ACC112 (cell line): ENCODE data around the gene TP53RK.
A peak's percentile ranks its signal among the peaks of the same experiment; 100 is the strongest.

ENCODE experiments used
- H2AFZ ChIP-seq: fragments of 200-600 bp; sonication (generic); one replicate; pipeline ENCODE4 v1.6.0; 2017; ENCODE audit warnings: antibody characterized with exemption, low read length; ENCODE audit not compliant: unreplicated experiment
- H3K27ac ChIP-seq: fragments of 200-600 bp; sonication (generic); 2 replicates; pipeline ENCODE4 v1.5.1; 2014; ENCODE audit warnings: low read depth, mild to moderate bottlenecking, antibody characterized with exemption, low read length, moderate library complexity
- H3K27me3 ChIP-seq: fragments of 200-600 bp; sonication (generic); 2 replicates; pipeline ENCODE4 v1.6.1; 2014; ENCODE audit warnings: mild to moderate bottlenecking, antibody characterized with exemption, low read length, moderate library complexity, mixed read lengths; ENCODE audit not compliant: insufficient read depth
- H3K36me3 ChIP-seq: fragments of 200-600 bp; sonication (generic); 2 replicates; pipeline ENCODE4 v1.6.1; 2016; ENCODE audit warnings: mild to moderate bottlenecking, antibody characterized with exemption, low read length, moderate library complexity, mixed read lengths; ENCODE audit not compliant: insufficient read depth
- H3K4me1 ChIP-seq: fragments of 200-600 bp; sonication (generic); one replicate; pipeline ENCODE4 v1.6.1; 2016; ENCODE audit warnings: low read length, mixed read lengths; ENCODE audit not compliant: insufficient read depth, unreplicated experiment, control insufficient read depth
- H3K4me3 ChIP-seq: fragments of 200-600 bp; sonication (generic); 2 replicates; pipeline ENCODE4 v1.5.1; 2014; ENCODE audit warnings: mild to moderate bottlenecking, low read depth, low read length
- H3K79me2 ChIP-seq: fragments of 200-600 bp; sonication (generic); one replicate; pipeline ENCODE4 v1.6.0; 2016; ENCODE audit warnings: low read length; ENCODE audit not compliant: control insufficient read depth, unreplicated experiment, insufficient read depth

The TP53RK gene

DNA sequence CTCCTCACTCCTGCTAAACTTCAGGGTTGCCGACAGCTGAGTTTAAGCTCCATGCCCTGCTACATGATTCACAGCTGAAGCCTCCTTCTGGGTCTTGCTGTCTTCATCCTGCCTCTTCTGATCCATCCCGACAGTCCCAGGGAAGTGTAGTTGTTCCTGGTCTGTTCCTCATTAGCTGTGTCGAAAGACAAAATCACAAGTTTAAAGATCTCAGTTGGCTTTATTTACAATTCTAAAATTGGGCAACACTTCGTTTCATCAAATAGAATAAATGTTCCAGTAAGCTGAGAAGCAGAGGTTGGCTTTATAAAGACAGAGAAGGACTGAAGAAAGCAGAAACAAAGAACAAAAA lies 16.1 kb upstream of the TP53RK start:
- Histone ChIP-seq H2AFZ (peak overlapping the region; percentile 13), H3K27ac (no peak overlapping the region), H3K27me3 (no peaks in the 10 kb centered on the region)

DNA sequence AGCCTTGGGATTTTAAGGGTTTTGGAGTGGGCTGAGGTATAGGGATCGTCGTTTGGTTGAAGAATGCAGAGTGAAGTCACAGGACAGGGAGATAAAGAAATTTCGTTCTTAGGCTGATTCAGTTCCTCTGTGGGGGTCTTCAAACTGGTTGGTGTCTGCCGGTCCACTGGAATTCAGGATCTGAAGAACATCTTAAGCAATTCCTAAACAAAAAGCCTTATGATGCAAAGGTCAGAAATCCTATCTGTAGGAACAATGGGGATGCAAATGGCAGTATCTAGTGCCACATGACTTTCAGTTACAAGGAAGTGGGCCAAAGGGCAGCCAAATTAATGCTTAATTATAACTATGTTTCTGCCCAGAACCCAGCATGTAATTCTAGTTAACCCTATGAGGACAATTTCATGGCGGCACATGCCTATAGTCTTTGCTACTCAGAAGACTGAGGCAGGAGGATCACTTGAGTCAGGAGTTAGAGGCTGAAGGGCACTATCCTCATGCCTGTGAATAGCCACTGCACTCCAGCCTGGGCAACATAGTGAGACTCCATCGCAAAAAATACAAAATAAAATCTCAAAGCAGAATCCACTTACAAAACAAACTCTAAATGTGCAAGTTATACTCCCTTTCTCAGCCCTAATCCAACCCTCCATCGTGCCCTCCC lies 15.6 kb upstream of the TP53RK start:
- Histone ChIP-seq H3K79me2 (peaks cover 2% of the 10 kb centered on the region), H3K36me3 (no peaks in the 10 kb centered on the region), H3K27me3 (no peaks in the 10 kb centered on the region), H3K4me3 (no peak overlapping the region), H3K4me1 (peaks cover 4% of the 10 kb centered on the region), H2AFZ (peak overlapping the region; percentile 13), H3K27ac (no peak overlapping the region)

More for the DNA sequence above, 16.1 kb upstream of the TP53RK start:
- H3K79me2 ChIP-seq: peaks cover 7% of the 10 kb centered on the region
- H3K36me3 ChIP-seq: no peaks in the 10 kb centered on the region
- H3K4me1 ChIP-seq: peaks cover 5% of the 10 kb centered on the region
- H3K4me3 ChIP-seq: no peak overlapping the region

DNA sequence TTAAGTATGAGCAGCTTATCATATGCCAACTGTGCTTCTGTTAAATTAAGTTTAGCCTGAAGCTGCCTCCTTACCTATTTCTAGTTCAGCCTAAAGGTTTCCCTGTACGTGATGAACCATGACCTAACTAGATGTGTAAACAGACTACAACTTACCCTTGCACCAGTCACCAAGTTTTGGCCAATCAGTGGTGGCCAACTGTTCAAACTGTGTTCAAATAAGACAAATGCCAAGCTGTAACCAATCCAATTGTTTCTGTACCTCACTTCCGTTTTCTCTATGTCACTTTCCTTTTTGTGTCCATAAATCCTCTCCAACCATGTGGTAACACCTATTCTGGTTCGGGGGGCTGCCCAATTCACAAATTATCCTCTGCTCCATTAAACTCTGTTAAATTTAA lies 14.2 kb upstream of the TP53RK start:
- Histone ChIP-seq H3K36me3 (no peaks in the 10 kb centered on the region), H3K27ac (no peak overlapping the region), H3K4me1 (no peaks in the 10 kb centered on the region), H3K27me3 (no peaks in the 10 kb centered on the region), H2AFZ (no peak overlapping the region), H3K4me3 (no peak overlapping the region), H3K79me2 (no peaks in the 10 kb centered on the region)

DNA sequence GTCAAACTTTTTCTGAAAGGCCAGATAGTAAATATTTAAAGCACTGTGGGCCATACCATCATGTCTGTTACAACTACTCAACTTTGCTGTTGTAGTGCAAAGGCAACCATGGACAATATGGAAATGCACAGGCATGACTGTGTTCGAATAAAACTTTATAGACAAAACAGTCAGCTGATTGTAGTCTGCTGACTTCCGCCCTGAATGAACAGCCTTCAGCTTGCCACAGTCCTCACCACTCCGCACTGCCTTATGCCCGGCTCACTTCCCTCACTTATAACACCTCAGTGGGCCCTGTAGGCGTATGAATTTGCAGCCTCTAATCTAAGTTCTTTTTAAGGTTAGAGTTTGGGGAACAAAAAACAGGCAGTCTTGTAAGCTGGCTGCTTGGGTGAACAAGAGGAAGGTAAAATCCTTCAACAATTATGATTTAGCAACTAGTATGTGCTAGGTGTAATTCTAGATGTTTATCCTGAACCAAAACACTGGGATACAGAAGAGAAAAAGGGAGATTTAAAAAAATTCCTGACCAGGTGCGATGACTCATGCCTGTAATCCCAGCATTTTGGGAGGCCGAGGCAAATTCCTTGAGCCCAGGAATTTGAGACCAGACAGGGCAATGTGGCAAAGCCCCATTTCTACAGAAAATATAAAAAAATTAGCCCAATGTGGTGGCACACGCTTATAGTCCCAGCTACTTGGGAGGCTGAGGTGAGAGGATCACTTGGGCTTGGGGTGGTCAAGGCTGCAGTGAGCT lies 13.4 kb upstream of the TP53RK start:
- Histone ChIP-seq H3K27me3 (no peaks in the 10 kb centered on the region), H2AFZ (no peak overlapping the region), H3K27ac (no peak overlapping the region), H3K36me3 (no peaks in the 10 kb centered on the region), H3K4me1 (no peaks in the 10 kb centered on the region), H3K79me2 (no peaks in the 10 kb centered on the region), H3K4me3 (no peak overlapping the region)

DNA sequence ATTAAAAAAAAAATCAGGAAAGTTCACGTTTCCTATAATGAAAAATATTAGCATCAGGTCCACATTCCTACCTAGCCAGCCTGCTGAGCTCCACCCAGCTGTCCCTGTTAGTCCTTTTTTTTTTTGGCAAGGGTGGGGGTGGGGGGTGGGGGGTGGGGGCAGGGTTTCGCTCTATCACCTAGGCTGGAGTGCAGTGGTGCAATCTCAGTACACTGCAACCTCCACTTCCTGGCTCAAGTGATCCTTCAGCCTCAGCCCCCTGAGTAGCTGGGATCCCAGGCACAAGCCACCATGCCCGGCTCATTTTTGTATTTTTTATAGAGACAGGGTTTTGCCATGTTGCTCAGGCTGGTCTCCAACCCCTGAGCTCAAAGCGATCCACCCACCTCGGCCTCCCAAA lies 12.7 kb upstream of the TP53RK start:
- Histone ChIP-seq H3K27me3 (no peaks in the 10 kb centered on the region), H2AFZ (no peak overlapping the region), H3K79me2 (no peaks in the 10 kb centered on the region), H3K4me1 (no peaks in the 10 kb centered on the region), H3K27ac (no peak overlapping the region), H3K36me3 (no peaks in the 10 kb centered on the region), H3K4me3 (no peak overlapping the region)

DNA sequence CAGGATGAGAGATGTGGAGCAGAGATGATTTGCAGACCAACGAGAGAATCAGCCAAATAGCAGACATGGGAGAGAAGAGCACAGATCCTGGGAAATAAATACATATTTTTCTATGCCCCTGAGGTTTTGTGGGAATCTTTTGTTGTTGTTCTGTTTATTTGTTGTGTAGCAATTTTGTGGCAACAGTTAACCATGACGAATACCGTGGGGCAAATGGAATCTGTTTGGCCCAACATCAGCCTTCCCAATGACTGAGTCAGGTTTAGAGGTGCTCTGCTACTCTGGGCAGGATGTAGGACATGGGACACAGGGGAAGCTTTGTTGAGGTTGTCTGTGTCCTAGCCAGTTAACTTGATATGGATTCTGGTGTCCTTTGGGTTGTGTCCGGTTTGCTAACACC lies 12.3 kb upstream of the TP53RK start:
- H3K4me1 ChIP-seq: no peaks in the 10 kb centered on the region
- no peaks in the 10 kb centered on the region for H3K36me3 ChIP-seq
- H3K79me2 ChIP-seq: no peaks in the 10 kb centered on the region
- H3K4me3 ChIP-seq: no peak overlapping the region
- H3K27ac ChIP-seq: no peak overlapping the region
- no peak overlapping the region for H2AFZ ChIP-seq
- H3K27me3 ChIP-seq: no peaks in the 10 kb centered on the region

DNA sequence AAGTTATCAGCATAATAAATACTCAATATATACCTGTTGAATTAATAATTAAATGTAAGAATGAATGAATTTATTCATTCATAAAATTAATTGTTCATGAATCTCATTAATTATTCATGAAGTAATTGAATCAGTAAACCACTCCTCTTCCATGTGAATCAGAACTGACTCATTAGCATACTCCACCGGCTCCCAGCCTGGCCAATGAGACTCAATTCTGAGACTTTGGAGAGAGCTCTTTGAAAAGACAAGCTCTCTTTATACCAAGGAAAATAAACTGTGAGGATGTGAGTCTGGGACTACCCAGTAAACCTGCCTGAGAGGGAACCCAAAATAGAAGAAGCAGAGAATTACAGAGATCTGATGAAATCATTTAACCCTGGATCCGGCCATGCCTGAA lies 11.8 kb upstream of the TP53RK start:
- Histone ChIP-seq H3K4me3 (no peak overlapping the region), H3K4me1 (no peaks in the 10 kb centered on the region)

DNA sequence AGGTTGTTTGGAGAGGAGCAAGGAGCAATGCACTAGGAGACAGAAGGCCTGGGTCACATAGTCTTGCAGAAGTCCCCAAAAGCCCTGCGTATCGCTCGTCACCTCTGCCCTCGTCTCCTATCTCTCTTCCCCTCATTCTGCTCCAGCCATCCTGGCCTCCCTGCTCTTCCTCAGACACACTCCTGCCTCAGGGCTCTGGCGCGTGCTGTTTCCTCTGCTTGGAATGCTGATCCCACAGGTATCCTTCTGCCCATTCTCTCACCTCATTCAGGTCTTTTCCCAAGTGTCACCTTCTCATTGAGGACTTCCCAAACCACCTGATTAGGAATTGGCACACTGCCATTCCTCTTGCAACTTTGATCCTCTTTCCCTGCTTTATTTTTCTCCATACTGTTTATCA lies 11.2 kb upstream of the TP53RK start:
- Histone ChIP-seq H3K79me2 (no peaks in the 10 kb centered on the region), H3K4me1 (no peaks in the 10 kb centered on the region), H3K4me3 (no peak overlapping the region), H3K27ac (no peak overlapping the region), H3K27me3 (no peaks in the 10 kb centered on the region), H2AFZ (no peak overlapping the region), H3K36me3 (no peaks in the 10 kb centered on the region)

More for the DNA sequence above, 11.8 kb upstream of the TP53RK start:
- Histone ChIP-seq H3K27ac (no peak overlapping the region), H3K36me3 (no peaks in the 10 kb centered on the region), H3K27me3 (no peaks in the 10 kb centered on the region), H2AFZ (no peak overlapping the region), H3K79me2 (no peaks in the 10 kb centered on the region)

DNA sequence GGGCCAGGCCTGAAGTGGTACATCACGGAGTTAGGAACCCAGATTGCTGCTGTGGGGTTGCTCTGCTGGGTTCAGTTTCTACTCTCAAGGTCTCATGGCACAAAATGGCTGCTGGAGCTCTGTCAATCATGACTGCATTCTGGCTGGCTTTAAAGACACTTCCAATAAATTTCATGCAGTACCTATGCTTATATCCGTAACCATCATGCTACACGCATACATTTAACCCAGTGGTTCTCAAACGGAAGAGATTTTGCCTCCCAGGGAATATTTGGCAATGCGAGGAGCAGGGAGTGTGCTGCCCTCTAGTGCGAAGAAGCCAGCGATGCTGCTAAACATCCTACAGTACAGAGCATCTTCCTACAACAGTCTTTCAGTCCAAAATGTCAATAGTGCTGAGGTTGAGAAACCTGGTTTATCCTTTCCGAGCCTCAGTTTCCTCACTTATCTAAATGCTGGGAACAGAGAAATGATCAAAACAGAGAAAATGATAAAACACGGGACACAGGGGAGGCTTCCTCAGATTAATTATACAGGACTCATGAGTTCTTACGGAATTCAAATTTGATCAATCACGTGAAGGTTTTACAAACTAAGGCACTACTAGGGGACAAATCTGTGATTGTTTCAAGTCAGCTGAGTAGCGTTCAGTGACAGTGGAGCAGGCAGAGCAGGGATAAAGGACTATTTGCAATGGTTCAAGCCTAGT lies 10.6 kb upstream of the TP53RK start:
- Histone ChIP-seq H3K4me3 (no peak overlapping the region), H3K4me1 (no peaks in the 10 kb centered on the region), H2AFZ (no peak overlapping the region)

DNA sequence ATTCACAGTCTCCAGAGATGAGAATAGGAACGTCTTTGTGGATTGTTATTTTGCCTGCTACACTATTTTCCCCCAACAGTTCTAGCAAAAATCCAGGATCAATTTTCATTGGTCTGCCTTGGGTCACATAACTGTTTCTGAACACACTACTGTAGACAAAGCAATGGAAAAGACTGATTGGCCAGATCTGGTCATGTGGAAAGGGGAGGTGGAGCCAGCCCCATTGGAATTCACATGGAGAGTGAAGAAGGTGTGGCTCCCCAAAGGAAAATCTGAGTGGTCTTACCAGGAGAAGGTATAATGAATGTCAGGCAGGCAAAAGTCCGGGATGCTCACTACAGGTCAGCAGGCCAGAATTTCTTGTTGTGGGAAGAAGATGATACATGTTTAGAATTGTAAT lies 9.5 kb upstream of the TP53RK start:
- Histone ChIP-seq H3K27ac (no peak overlapping the region), H3K27me3 (no peaks in the 10 kb centered on the region), H3K4me1 (no peaks in the 10 kb centered on the region), H3K36me3 (no peaks in the 10 kb centered on the region), H2AFZ (no peak overlapping the region), H3K79me2 (no peaks in the 10 kb centered on the region), H3K4me3 (no peak overlapping the region)

More for the DNA sequence above, 10.6 kb upstream of the TP53RK start:
- Histone ChIP-seq H3K27ac (no peak overlapping the region), H3K36me3 (no peaks in the 10 kb centered on the region), H3K27me3 (no peaks in the 10 kb centered on the region), H3K79me2 (no peaks in the 10 kb centered on the region)
